ENCODE results near the gene PTPRT.

DNA sequence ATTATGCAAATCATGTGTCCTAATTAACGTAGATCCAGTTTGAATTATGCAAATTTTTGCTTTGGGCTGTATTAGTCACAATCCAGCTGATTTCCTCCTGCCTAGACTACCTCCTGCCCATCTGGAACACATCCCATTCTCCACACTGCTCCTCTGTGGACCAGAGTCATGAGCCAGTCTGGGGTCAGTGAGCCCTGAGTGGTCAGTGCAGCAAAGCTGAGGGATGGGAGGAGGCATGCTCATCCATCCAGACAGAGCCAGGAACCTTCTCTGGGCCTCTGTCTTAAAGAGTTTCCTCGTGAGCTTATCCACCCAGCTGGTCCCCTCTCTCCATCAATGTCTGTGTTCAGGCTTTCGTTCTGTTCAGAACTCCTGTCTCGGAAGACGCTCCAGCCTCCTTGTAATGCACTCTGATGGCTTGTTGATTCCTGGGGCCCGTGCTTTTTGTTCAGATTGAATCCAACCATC, 747.8 kb downstream of the PTPRT start:
- TF ChIP-seq, protein P1, sequence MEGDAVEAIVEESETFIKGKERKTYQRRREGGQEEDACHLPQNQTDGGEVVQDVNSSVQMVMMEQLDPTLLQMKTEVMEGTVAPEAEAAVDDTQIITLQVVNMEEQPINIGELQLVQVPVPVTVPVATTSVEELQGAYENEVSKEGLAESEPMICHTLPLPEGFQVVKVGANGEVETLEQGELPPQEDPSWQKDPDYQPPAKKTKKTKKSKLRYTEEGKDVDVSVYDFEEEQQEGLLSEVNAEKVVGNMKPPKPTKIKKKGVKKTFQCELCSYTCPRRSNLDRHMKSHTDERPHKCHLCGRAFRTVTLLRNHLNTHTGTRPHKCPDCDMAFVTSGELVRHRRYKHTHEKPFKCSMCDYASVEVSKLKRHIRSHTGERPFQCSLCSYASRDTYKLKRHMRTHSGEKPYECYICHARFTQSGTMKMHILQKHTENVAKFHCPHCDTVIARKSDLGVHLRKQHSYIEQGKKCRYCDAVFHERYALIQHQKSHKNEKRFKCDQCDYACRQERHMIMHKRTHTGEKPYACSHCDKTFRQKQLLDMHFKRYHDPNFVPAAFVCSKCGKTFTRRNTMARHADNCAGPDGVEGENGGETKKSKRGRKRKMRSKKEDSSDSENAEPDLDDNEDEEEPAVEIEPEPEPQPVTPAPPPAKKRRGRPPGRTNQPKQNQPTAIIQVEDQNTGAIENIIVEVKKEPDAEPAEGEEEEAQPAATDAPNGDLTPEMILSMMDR (IDR thresholded peaks at IDR 0.05; ENCODE audit: low read depth, low read length), result no peak
- TF ChIP-seq, protein P2, sequence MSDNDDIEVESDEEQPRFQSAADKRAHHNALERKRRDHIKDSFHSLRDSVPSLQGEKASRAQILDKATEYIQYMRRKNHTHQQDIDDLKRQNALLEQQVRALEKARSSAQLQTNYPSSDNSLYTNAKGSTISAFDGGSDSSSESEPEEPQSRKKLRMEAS (IDR thresholded peaks at IDR 0.05; ENCODE audit: low read depth, low read length), result no peak

All from NB4 (cell line).